Trophoblast cell (in vitro differentiated cells and primary cell): ENCODE data around the gene PPBP.

Experiments
- DNase-seq, 2 donors: peaks; one replicate each; pipeline ENCODE4 v3.0.0-alpha.2; 2016
- H2AFZ ChIP-seq: 2 replicates; pipeline ENCODE4 v1.6.1; 2013; ENCODE audit warnings: low read length, moderate library complexity, mild to moderate bottlenecking; ENCODE audit not compliant: insufficient read depth, poor library complexity
- H2AK5ac ChIP-seq: 2 replicates; pipeline ENCODE4 v1.6.1; 2013; ENCODE audit warnings: mild to moderate bottlenecking, low read length
- H2BK120ac ChIP-seq: 2 replicates; pipeline ENCODE4 v1.6.1; 2013; ENCODE audit warnings: low read length, mild to moderate bottlenecking, moderate library complexity; ENCODE audit not compliant: insufficient read depth, poor library complexity
- H2BK12ac ChIP-seq: 2 replicates; pipeline ENCODE4 v1.6.1; 2013; ENCODE audit warnings: mild to moderate bottlenecking, low read length, moderate library complexity
- H2BK5ac ChIP-seq: 2 replicates; pipeline ENCODE4 v1.6.1; 2013; ENCODE audit warnings: low read length, low read depth, moderate library complexity, mild to moderate bottlenecking; ENCODE audit not compliant: poor library complexity
- H3K14ac ChIP-seq: 2 replicates; pipeline ENCODE4 v1.6.1; 2013; ENCODE audit warnings: mild to moderate bottlenecking, low read length
- H3K18ac ChIP-seq: 2 replicates; pipeline ENCODE4 v1.6.1; 2013; ENCODE audit warnings: mild to moderate bottlenecking, low read length
- H3K23ac ChIP-seq: 2 replicates; pipeline ENCODE4 v1.6.1; 2013; ENCODE audit warnings: low read length
- H3K27ac ChIP-seq: 2 replicates; pipeline ENCODE4 v1.5.1; 2013; ENCODE audit warnings: low read depth, mild to moderate bottlenecking, inconsistent platforms, low read length, moderate library complexity
- H3K27me3 ChIP-seq: 2 replicates; pipeline ENCODE4 v1.6.1; 2013; ENCODE audit warnings: inconsistent platforms, mild to moderate bottlenecking, low read length, moderate library complexity; ENCODE audit not compliant: insufficient read depth
- H3K36me3 ChIP-seq, 2 experiments: 1 replicate in 1 of 2; 2 replicates in 1 of 2; pipeline ENCODE4 v1.6.1; 2013; ENCODE audit warnings: low read length in 2 of 2, mild to moderate bottlenecking in 2 of 2, moderate library complexity in 1 of 2; ENCODE audit not compliant: insufficient read depth in 2 of 2, control insufficient read depth in 1 of 2
- H3K4ac ChIP-seq: 2 replicates; pipeline ENCODE4 v1.6.1; 2013; ENCODE audit warnings: low read depth, mild to moderate bottlenecking, low read length, moderate library complexity
- H3K4me1 ChIP-seq, 2 experiments: 1 replicate in 1 of 2; 2 replicates in 1 of 2; pipeline ENCODE4 v1.6.1; 2013; ENCODE audit warnings: low read length in 2 of 2, mild to moderate bottlenecking in 2 of 2, moderate library complexity in 1 of 2; ENCODE audit not compliant: insufficient read depth in 2 of 2, control insufficient read depth in 1 of 2
- H3K4me2 ChIP-seq: 2 replicates; pipeline ENCODE4 v1.6.1; 2013; ENCODE audit warnings: inconsistent platforms, mild to moderate bottlenecking, low read length, moderate library complexity
- H3K4me3 ChIP-seq: 2 replicates; pipeline ENCODE4 v1.5.1; 2013; ENCODE audit warnings: mild to moderate bottlenecking, low read depth, low read length, inconsistent platforms
- H3K79me1 ChIP-seq: one replicate; pipeline ENCODE4 v1.6.1; 2013; ENCODE audit warnings: low read length
- H3K79me2 ChIP-seq: 2 replicates; pipeline ENCODE4 v1.6.1; 2013; ENCODE audit warnings: low read length, mild to moderate bottlenecking; ENCODE audit not compliant: control insufficient read depth, insufficient read depth, poor library complexity
- H3K9ac ChIP-seq: 2 replicates; pipeline ENCODE4 v1.6.1; 2013; ENCODE audit warnings: mild to moderate bottlenecking, low read length
- H3K9me3 ChIP-seq: 2 replicates; pipeline ENCODE4 v1.6.1; 2013; ENCODE audit warnings: low read depth, mild to moderate bottlenecking, control low read depth, inconsistent platforms, low read length; ENCODE audit not compliant: insufficient read depth
- H4K12ac ChIP-seq: 2 replicates; pipeline ENCODE4 v1.6.1; 2013; ENCODE audit warnings: low read depth, mild to moderate bottlenecking, low read length, moderate library complexity
- H4K8ac ChIP-seq: 2 replicates; pipeline ENCODE4 v1.6.1; 2013; ENCODE audit warnings: low read depth, mild to moderate bottlenecking, low read length, moderate library complexity
- H4K91ac ChIP-seq: one replicate; pipeline ENCODE4 v1.6.1; 2013; ENCODE audit warnings: low read depth, mild to moderate bottlenecking, low read length, moderate library complexity
- WGBS: extraction: QIAGEN DNeasy Blood & Tissue Kit; methylation state at CpG from one replicate; pipeline ENCODE4 v1.1.7; 2013; ENCODE audit warnings: missing lambda C conversion rate; ENCODE audit not compliant: insufficient read length, insufficient coverage; ENCODE audit errors: extremely low coverage; 5-methylcytosine and 5-hydroxymethylcytosine counted together

The PPBP gene

GRCh38 chr4:73945674-73946449 lies 42.1 kb downstream of the PPBP start:
- Histone ChIP-seq H2BK120ac (no peak overlapping the region), H3K18ac (no peak overlapping the region)
- WGBS, result no CpG with 5 or more reads among the region's 3 CpGs

GRCh38 chr4:73945140-73945539 lies 42.9 kb downstream of the PPBP start:
- H2AK5ac ChIP-seq, result no peak overlapping the region
- H2BK12ac ChIP-seq, result no peak overlapping the region
- no peak overlapping the region for H3K23ac ChIP-seq
- H3K79me1 ChIP-seq, result peaks cover 4% of the 10 kb centered on the region
- H3K4me3 ChIP-seq, result no peak overlapping the region
- H2AFZ ChIP-seq, result no peak overlapping the region
- H3K14ac ChIP-seq, result no peak overlapping the region
- no peak for DNase-seq
- H4K12ac ChIP-seq, result no peak overlapping the region
- H3K79me2 ChIP-seq, result peaks cover 4% of the 10 kb centered on the region
- peaks cover 3 to 10% of the 10 kb centered on the region in 2 experiments for H3K4me1 ChIP-seq
- H4K91ac ChIP-seq, result no peak overlapping the region
- H2BK5ac ChIP-seq, result no peak overlapping the region
- H3K36me3 ChIP-seq, result no peaks in the 10 kb centered on the region
- H3K27ac ChIP-seq, result no peak overlapping the region
- no peak overlapping the region for H3K18ac ChIP-seq
- no peak overlapping the region for H3K9ac ChIP-seq
- H2BK120ac ChIP-seq, result no peak overlapping the region
- WGBS, result no CpG with 5 or more reads among the region's 4 CpGs
- H3K9me3 ChIP-seq, result no peaks in the 10 kb centered on the region
- H3K4ac ChIP-seq, result no peak overlapping the region
- no peak overlapping the region for H3K4me2 ChIP-seq
- H3K27me3 ChIP-seq, result no peaks in the 10 kb centered on the region
- H4K8ac ChIP-seq, result no peak overlapping the region

More at GRCh38 chr4:73945674-73946449, 42.1 kb downstream of the PPBP start:
- Histone ChIP-seq H3K4ac (no peak overlapping the region), H3K14ac (no peak overlapping the region), H4K12ac (no peak overlapping the region), H3K27ac (no peak overlapping the region), H2AFZ (no peak overlapping the region), H3K36me3 (no peaks in the 10 kb centered on the region), H2BK5ac (no peak overlapping the region), H2AK5ac (no peak overlapping the region), H4K8ac (no peak overlapping the region), H3K9me3 (no peaks in the 10 kb centered on the region), H3K4me2 (no peak overlapping the region), H3K23ac (no peak overlapping the region), H3K9ac (peak overlapping the region; percentile 55), H3K4me3 (no peak overlapping the region), H3K79me2 (peaks cover 4% of the 10 kb centered on the region), H2BK12ac (no peak overlapping the region), H3K27me3 (no peaks in the 10 kb centered on the region), H4K91ac (no peak overlapping the region), H3K4me1 (peaks cover 3 to 11% of the 10 kb centered on the region in 2 experiments), H3K79me1 (peaks cover 4% of the 10 kb centered on the region)
- no peak for DNase-seq

DNA sequence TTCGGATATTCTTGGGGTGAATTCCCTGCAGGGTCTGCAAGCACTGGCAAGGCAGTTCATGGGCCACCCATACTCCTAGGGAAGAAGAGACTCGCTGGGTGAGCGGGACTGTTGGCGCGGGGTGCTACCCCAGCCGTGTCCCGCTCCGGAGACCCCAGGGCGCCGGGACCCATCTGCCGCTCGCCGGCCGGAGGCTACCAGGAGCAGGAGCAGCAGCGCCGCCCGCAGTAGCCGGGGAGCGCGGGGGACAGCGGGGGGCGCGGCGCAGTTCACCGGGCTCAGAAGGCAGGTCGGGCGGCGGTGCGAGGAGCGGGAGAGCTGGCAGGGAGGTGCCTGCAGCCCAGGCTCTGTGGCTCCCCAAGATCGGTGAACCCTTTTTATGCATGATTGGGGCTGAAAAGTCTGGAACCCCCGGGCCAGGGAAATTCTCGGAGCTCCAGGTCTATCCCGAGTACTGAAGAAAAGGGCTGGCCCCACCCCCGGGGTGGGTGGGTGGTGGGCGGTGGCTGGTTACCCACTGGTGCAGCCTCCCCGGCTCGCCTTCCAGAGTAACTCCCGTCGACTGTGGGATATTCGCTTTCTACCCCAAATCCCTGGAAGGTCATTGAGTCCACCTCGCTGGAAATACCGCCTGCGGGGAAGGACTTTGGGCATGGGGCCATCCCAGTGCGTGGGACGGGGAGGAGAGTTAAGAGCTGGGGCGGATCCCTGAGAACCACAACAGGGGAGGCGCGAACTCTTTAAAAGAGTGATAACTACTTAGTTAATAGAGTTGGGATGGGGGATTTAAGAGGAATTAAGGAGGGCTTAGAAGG lies 43.7 kb downstream of the PPBP start:
- Histone ChIP-seq H3K23ac (no peak overlapping the region), H3K27ac (no peak overlapping the region), H3K9me3 (no peaks in the 10 kb centered on the region), H3K79me1 (peaks cover 4% of the 10 kb centered on the region), H3K9ac (no peak overlapping the region), H2AK5ac (no peak overlapping the region), H4K12ac (peak overlapping the region; percentile 84), H3K79me2 (peaks cover 4% of the 10 kb centered on the region), H3K4me1 (peaks cover 3 to 7% of the 10 kb centered on the region in 2 experiments), H3K4me2 (peak overlapping the region; percentile 85), H3K36me3 (no peaks in the 10 kb centered on the region), H3K14ac (peak overlapping the region; percentile 64), H3K18ac (peak overlapping the region; percentile 35), H2BK120ac (peak overlapping the region; percentile 46), H3K27me3 (no peaks in the 10 kb centered on the region), H2BK5ac (peak overlapping the region; percentile 49), H2AFZ (peak overlapping the region; percentile 90), H4K91ac (peak overlapping the region; percentile 11), H3K4ac (no peak overlapping the region), H4K8ac (peak overlapping the region; percentile 71), H2BK12ac (peak overlapping the region; percentile 84), H3K4me3 (peak overlapping the region; percentile 65)
- DNase-seq, result peak in 1 of 2 donors; percentile 4
- no CpG with 5 or more reads among the region's 49 CpGs for whole genome bisulfite sequencing

DNA sequence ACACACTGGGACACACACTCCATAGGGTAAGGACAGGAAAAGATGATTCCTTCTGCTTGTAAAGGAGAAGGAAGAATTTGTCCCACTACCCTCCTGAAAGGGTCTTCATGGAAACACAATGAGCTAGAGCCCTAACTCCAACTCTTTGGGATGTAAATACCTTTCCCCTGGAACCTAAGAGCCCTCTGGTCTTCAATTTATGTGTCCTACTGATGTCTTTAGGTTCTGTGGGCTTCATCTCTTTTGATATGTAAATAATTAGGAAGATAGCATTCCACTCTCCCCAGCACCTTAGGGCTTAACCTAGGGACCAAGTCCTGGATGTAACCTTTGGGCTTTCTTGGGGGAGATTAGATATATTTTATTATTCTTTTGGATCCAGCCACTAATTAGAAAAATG lies 44.4 kb downstream of the PPBP start:
- H2BK12ac ChIP-seq, result no peak overlapping the region
- no peak overlapping the region for H3K18ac ChIP-seq
- H2BK5ac ChIP-seq, result no peak overlapping the region
- no peak overlapping the region for H3K4me3 ChIP-seq
- H4K91ac ChIP-seq, result no peak overlapping the region
- no peak overlapping the region for H2AK5ac ChIP-seq
- H3K14ac ChIP-seq, result no peak overlapping the region
- no peaks in the 10 kb centered on the region for H3K9me3 ChIP-seq
- H3K79me1 ChIP-seq, result peaks cover 4% of the 10 kb centered on the region
- H3K36me3 ChIP-seq, result no peaks in the 10 kb centered on the region
- H2AFZ ChIP-seq, result no peak overlapping the region
- H3K4me2 ChIP-seq, result no peak overlapping the region
- H4K8ac ChIP-seq, result no peak overlapping the region
- no peaks in the 10 kb centered on the region for H3K27me3 ChIP-seq
- no peak overlapping the region for H3K9ac ChIP-seq
- H3K4ac ChIP-seq, result no peak overlapping the region
- no peak overlapping the region for H3K27ac ChIP-seq
- no peak for DNase-seq
- H3K79me2 ChIP-seq, result peaks cover 4% of the 10 kb centered on the region
- no peak overlapping the region for H3K23ac ChIP-seq
- H4K12ac ChIP-seq, result no peak overlapping the region
- H3K4me1 ChIP-seq, result peaks cover 3 to 7% of the 10 kb centered on the region in 2 experiments
- no peak overlapping the region for H2BK120ac ChIP-seq
